ENCODE data around the gene SDK1.
"Not testable (repeated sequence)": the region's sequence is repeated elsewhere in the genome, so short reads cannot be mapped to it uniquely, and the experiment has no call there.

Gene SDK1

GRCh38 chr7:4225361-4225771 lies 924.3 kb downstream of the SDK1 start:
- no peak for DNase-seq (ENCODE audit: low read depth, low spot score)

- no peak for DNase-seq (ENCODE audit: low read depth, low spot score)
These were observed 925.0 kb downstream of the SDK1 start for GRCh38 chr7:4225881-4226523.

- DNase-seq (ENCODE audit: low read depth, low spot score), result no peak
These were observed 925.5 kb downstream of the SDK1 start for GRCh38 chr7:4226524-4226882.

GRCh38 chr7:4227105-4228010 lies 926.3 kb downstream of the SDK1 start:
- no peak for DNase-seq (ENCODE audit: low read depth, low spot score)

- DNase-seq (ENCODE audit: low read depth, low spot score), result no peak
These were observed 929.3 kb downstream of the SDK1 start for GRCh38 chr7:4230352-4230751.

- no peak for DNase-seq (ENCODE audit: low read depth, low spot score)
These were observed 932.1 kb downstream of the SDK1 start for GRCh38 chr7:4233146-4233545.

GRCh38 chr7:4233621-4234497 lies 932.8 kb downstream of the SDK1 start:
- DNase-seq (ENCODE audit: low read depth, low spot score), result no peak

- no peak for DNase-seq (ENCODE audit: low read depth, low spot score)
These were observed 933.4 kb downstream of the SDK1 start for GRCh38 chr7:4234498-4234855.

GRCh38 chr7:4234886-4235285 lies 933.8 kb downstream of the SDK1 start:
- DNase-seq (ENCODE audit: low read depth, low spot score), result no peak

- no peak for DNase-seq (ENCODE audit: low read depth, low spot score)
These were observed 934.5 kb downstream of the SDK1 start for GRCh38 chr7:4235596-4235995.

- no peak for DNase-seq (ENCODE audit: low read depth, low spot score)
These were observed 935.3 kb downstream of the SDK1 start for GRCh38 chr7:4236389-4236788.

GRCh38 chr7:4236873-4237272 lies 935.8 kb downstream of the SDK1 start:
- DNase-seq (ENCODE audit: low read depth, low spot score), result not testable (repeated sequence)

- no peak for DNase-seq (ENCODE audit: low read depth, low spot score)
These were observed 936.5 kb downstream of the SDK1 start for GRCh38 chr7:4237296-4238235.

GRCh38 chr7:4238861-4239260 lies 937.8 kb downstream of the SDK1 start:
- DNase-seq (ENCODE audit: low read depth, low spot score), result no peak

GRCh38 chr7:4240042-4240441 lies 939.0 kb downstream of the SDK1 start:
- DNase-seq (ENCODE audit: low read depth, low spot score), result no peak

- DNase-seq (ENCODE audit: low read depth, low spot score), result no peak
These were observed 939.7 kb downstream of the SDK1 start for GRCh38 chr7:4240520-4241303.

GRCh38 chr7:4241304-4241612 lies 940.2 kb downstream of the SDK1 start:
- no peak for DNase-seq (ENCODE audit: low read depth, low spot score)

GRCh38 chr7:4241791-4242190 lies 940.7 kb downstream of the SDK1 start:
- DNase-seq (ENCODE audit: low read depth, low spot score), result no peak

- DNase-seq (ENCODE audit: low read depth, low spot score), result no peak
These were observed 941.7 kb downstream of the SDK1 start for GRCh38 chr7:4242706-4243105.

- DNase-seq (ENCODE audit: low read depth, low spot score), result no peak
These were observed 943.0 kb downstream of the SDK1 start for GRCh38 chr7:4244041-4244440.

GRCh38 chr7:4244635-4245034 lies 943.6 kb downstream of the SDK1 start:
- DNase-seq (ENCODE audit: low read depth, low spot score), result no peak
